Breast epithelium (tissue), 3 donors: ENCODE results near the gene ECEL1.

Experiments used
- POLR2A ChIP-seq: fragments of 450-650 bp; IDR thresholded peaks from one replicate; pipeline ENCODE4 v1.6.1; 2016; ENCODE audit warnings: antibody characterized with exemption, mild to moderate bottlenecking, moderate library complexity
- POLR2AphosphoS5 ChIP-seq, 3 donors: sonication (generic); formaldehyde crosslinking; IDR thresholded peaks; one replicate each; pipeline ENCODE4 v1.6.1; 2017; ENCODE audit warnings: antibody characterized with exemption in 3 of 3

- TF ChIP-seq POLR2AphosphoS5 (IDR thresholded peaks at IDR 0.05) (no peak), POLR2A (no peak)
Observed at GRCh38 chr2:232529806-232530547, 42.3 kb upstream of the ECEL1 start.
